DOHH2 (cell line): ENCODE measurements around the gene COL4A1.

Source experiments
- H3F3A ChIP-seq: fragments of 200-600 bp; sonication (generic), shearing (Covaris generic); 2 replicates; pipeline ENCODE4 v1.6.0; 2016; ENCODE audit warnings: antibody characterized with exemption, mild to moderate bottlenecking; ENCODE audit not compliant: control insufficient read depth, insufficient read depth
- H3K27ac ChIP-seq: fragments of 200-600 bp; sonication (generic); 2 replicates; pipeline ENCODE4 v1.5.1; 2014; ENCODE audit warnings: low read depth, mild to moderate bottlenecking, low read length, moderate library complexity
- H3K27me3 ChIP-seq: fragments of 200-600 bp; sonication (generic); 2 replicates; pipeline ENCODE4 v1.6.1; 2014; ENCODE audit warnings: mild to moderate bottlenecking, low read length, mixed read lengths; ENCODE audit not compliant: control insufficient read depth
- H3K36me3 ChIP-seq: fragments of 200-600 bp; sonication (generic); 2 replicates; pipeline ENCODE4 v1.6.1; 2014; ENCODE audit warnings: mild to moderate bottlenecking, low read length, moderate library complexity, mixed read lengths; ENCODE audit not compliant: control insufficient read depth
- H3K4me1 ChIP-seq: fragments of 200-600 bp; sonication (generic); 2 replicates; pipeline ENCODE4 v1.6.1; 2014; ENCODE audit warnings: mild to moderate bottlenecking, low read length, mixed read lengths; ENCODE audit not compliant: control insufficient read depth
- H3K4me2 ChIP-seq: fragments of 200-600 bp; sonication (generic); 2 replicates; pipeline ENCODE4 v1.6.0; 2014; ENCODE audit warnings: mild to moderate bottlenecking, low read length, moderate library complexity
- H3K4me3 ChIP-seq: fragments of 200-600 bp; sonication (generic); 2 replicates; pipeline ENCODE4 v1.5.1; 2014; ENCODE audit warnings: mild to moderate bottlenecking, low read length, mixed read lengths
- H3K79me2 ChIP-seq: fragments of 200-600 bp; sonication (generic); 2 replicates; pipeline ENCODE4 v1.6.1; 2014; ENCODE audit warnings: mild to moderate bottlenecking, low read length, mixed read lengths; ENCODE audit not compliant: control insufficient read depth
- H3K9me2 ChIP-seq: fragments of 200-600 bp; sonication (generic); replicated peaks from 2 replicates; pipeline ENCODE4 v1.6.1; 2014; ENCODE audit warnings: mild to moderate bottlenecking, low read length, mixed read lengths; ENCODE audit not compliant: control insufficient read depth
- H3K9me3 ChIP-seq: fragments of 200-600 bp; sonication (generic); 2 replicates; pipeline ENCODE4 v1.6.1; 2014; ENCODE audit warnings: antibody characterized with exemption, low read length, mixed read lengths; ENCODE audit not compliant: control insufficient read depth, insufficient read depth
- H4K20me1 ChIP-seq: fragments of 200-600 bp; sonication (generic); 2 replicates; pipeline ENCODE4 v1.6.0; 2014; ENCODE audit warnings: low read depth, mild to moderate bottlenecking, antibody characterized with exemption, low read length, moderate library complexity; ENCODE audit not compliant: control insufficient read depth, insufficient read depth
- EZH2phosphoT487 ChIP-seq: fragments of 200-600 bp; sonication (generic); IDR thresholded peaks from 2 replicates; pipeline ENCODE4 v1.6.1; 2017; ENCODE audit warnings: borderline replicate concordance, mild to moderate bottlenecking, antibody characterized with exemption, low read length, moderate library complexity, mixed read lengths
- TF ChIP-seq, protein P1 (sequence below): fragments of 200-600 bp; sonication (generic); IDR thresholded peaks from one replicate; pipeline ENCODE4 v1.5.1; 2014; ENCODE audit warnings: antibody characterized with exemption, mild to moderate bottlenecking, low read depth, low read length; ENCODE audit not compliant: poor library complexity, severe bottlenecking

The COL4A1 gene

DNA sequence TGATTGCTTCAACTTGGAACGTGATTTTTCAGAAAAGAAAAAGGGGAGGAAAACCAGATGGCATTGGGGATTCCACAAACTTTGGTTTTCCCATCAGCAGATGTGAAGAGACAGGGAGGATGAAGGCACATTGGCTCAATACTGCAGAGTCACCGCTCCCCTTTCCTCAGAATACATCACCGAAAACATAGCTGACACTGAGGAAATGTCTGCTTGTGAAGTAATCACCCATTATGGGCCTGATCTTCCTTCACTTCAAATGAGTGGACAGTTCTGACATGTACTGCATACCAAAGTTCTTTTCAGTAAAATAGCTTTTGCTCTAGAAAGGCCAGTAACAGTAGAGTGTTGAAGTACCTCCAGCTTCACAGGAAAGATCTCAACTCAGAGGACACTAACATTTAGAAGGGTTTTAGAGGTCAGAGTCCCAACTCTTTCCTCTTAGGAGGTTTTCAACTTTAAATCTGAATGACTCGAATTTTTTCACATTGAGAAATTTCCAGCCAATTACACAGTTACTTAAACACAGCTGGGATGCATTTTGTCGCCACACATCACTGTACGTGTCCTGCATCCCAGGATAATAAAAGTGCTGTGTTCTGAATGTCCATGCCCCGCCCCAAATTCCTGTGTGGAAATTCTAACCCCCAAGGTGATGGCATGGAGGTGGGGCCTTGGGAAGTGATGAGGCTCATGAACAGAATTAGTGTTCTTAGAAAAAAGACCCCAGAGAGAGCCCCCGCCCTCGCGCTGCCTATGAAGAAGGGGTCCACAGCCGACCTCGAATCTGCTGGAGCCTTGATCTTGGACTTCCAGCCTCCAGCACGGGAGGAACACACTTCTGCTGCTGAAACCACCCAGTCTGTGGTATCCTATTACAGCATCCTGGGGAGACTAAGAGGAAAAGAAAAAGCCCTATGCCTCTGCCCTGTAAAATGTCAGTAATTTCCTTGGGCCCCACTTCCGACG lies 77.7 kb downstream of the COL4A1 start:
- Histone ChIP-seq H3K36me3 (no peaks in the 10 kb centered on the region), H3K9me3 (no peaks in the 10 kb centered on the region), H4K20me1 (no peaks in the 10 kb centered on the region), H3K4me2 (no peak overlapping the region), H3K79me2 (no peaks in the 10 kb centered on the region), H3K4me1 (no peaks in the 10 kb centered on the region), H3K27ac (no peak overlapping the region), H3K9me2 (no peaks in the 10 kb centered on the region), H3F3A (no peaks in the 10 kb centered on the region), H3K4me3 (no peak overlapping the region), H3K27me3 (no peaks in the 10 kb centered on the region)
- TF ChIP-seq, protein P1, sequence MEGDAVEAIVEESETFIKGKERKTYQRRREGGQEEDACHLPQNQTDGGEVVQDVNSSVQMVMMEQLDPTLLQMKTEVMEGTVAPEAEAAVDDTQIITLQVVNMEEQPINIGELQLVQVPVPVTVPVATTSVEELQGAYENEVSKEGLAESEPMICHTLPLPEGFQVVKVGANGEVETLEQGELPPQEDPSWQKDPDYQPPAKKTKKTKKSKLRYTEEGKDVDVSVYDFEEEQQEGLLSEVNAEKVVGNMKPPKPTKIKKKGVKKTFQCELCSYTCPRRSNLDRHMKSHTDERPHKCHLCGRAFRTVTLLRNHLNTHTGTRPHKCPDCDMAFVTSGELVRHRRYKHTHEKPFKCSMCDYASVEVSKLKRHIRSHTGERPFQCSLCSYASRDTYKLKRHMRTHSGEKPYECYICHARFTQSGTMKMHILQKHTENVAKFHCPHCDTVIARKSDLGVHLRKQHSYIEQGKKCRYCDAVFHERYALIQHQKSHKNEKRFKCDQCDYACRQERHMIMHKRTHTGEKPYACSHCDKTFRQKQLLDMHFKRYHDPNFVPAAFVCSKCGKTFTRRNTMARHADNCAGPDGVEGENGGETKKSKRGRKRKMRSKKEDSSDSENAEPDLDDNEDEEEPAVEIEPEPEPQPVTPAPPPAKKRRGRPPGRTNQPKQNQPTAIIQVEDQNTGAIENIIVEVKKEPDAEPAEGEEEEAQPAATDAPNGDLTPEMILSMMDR = no peak
- TF ChIP-seq EZH2phosphoT487 = no peak

DNA sequence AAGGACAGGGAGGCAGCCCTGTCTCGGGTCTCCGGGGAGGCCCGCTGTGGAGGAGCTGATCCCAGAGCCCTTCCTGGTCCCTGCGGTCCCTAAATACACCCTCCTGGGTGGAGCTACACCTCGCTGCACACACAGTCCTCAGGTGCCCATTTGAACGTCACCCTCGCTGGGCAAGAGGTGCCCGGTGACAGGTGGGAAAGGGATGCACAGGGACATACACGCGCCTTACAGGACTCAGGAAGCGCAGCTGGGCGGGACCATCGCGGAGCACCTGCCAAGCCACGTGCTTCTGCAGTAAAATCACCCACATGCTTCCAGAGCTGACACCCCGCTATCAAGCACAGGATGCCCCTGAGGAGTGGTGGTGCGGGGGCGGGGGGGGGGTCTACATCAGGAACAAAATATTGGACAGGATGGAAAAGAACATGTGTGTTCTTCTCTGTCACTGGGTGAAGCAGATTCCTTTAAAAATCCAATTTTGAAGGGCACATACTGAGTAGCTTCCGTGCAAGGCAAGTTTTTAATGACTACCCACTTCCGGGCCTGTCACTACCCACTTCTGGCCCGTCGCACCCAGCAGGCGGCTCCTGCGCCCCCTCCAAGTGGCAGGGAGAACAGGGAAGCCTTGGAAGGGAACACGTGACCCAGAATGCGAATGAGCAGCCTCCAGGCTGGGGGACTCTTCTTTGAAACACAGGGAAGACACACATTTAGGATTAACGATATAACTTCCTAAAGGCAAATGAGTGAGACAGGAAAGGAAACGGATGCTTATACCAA lies 78.9 kb downstream of the COL4A1 start:
- H3F3A ChIP-seq = no peaks in the 10 kb centered on the region
- no peaks in the 10 kb centered on the region for H4K20me1 ChIP-seq
- H3K36me3 ChIP-seq = no peaks in the 10 kb centered on the region
- H3K4me2 ChIP-seq = no peak overlapping the region
- no peak overlapping the region for H3K27ac ChIP-seq
- no peaks in the 10 kb centered on the region for H3K9me3 ChIP-seq
- no peaks in the 10 kb centered on the region for H3K4me1 ChIP-seq
- H3K9me2 ChIP-seq = no peaks in the 10 kb centered on the region
- no peak overlapping the region for H3K4me3 ChIP-seq
- no peaks in the 10 kb centered on the region for H3K27me3 ChIP-seq
- no peaks in the 10 kb centered on the region for H3K79me2 ChIP-seq
- TF ChIP-seq, protein P1 = no peak
- TF ChIP-seq EZH2phosphoT487 = no peak

DNA sequence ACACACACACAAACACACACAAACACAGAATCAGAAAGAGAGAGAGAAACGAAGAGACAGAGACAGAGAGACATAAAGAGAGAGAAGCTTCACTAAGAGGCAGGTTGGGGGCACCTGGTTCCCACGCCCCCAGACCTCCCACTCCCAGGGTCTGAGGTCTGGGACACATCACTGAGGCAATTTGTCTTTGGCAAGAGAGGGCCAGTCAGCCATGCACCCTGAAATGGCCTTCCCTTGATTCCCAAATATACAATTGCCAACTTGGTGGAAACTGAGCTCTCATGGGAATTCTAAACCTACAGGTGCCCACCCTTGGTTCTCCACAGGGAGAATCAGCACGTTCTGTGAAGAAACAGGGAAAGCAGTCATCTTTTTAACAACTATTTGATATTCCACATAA lies 79.5 kb downstream of the COL4A1 start:
- Histone ChIP-seq H3K4me2 (no peak overlapping the region), H3K27me3 (no peaks in the 10 kb centered on the region), H4K20me1 (no peaks in the 10 kb centered on the region), H3K4me1 (no peaks in the 10 kb centered on the region), H3K4me3 (no peak overlapping the region), H3K9me2 (no peaks in the 10 kb centered on the region), H3K36me3 (no peaks in the 10 kb centered on the region), H3K9me3 (no peaks in the 10 kb centered on the region), H3F3A (no peaks in the 10 kb centered on the region), H3K27ac (no peak overlapping the region), H3K79me2 (no peaks in the 10 kb centered on the region)
- TF ChIP-seq, protein P1 = no peak
- TF ChIP-seq EZH2phosphoT487 = no peak
